HL-60 (cell line): ENCODE measurements around the gene ZNF462.

Source experiments
- DNase-seq, 2 experiments: peaks; one replicate each; pipeline ENCODE4 v3.0.0-alpha.2; 2010 to 2020; ENCODE audit warnings: low read depth in 1 of 2, low spot score in 1 of 2
- H3K27ac ChIP-seq: fragments of 250-450 bp; sonication (Bioruptor Pico); replicated peaks from 2 replicates; pipeline ENCODE4 v1.5.1; 2020; ENCODE audit warnings: mild to moderate bottlenecking, moderate library complexity
- H3K27me3 ChIP-seq: fragments of 250-450 bp; sonication (Bioruptor Pico); 2 replicates; pipeline ENCODE4 v1.5.1; 2021; ENCODE audit warnings: mild to moderate bottlenecking, moderate library complexity; ENCODE audit not compliant: insufficient read depth, poor library complexity, severe bottlenecking
- H3K4me3 ChIP-seq: replicated peaks from 2 replicates; pipeline ENCODE4 v1.5.1; 2011; ENCODE audit warnings: mild to moderate bottlenecking, control low read depth, low read length; ENCODE audit not compliant: insufficient read depth
- CTCF ChIP-seq: IDR thresholded peaks from one replicate; pipeline ENCODE4 v1.5.1; 2011; ENCODE audit warnings: low read length, control low read depth, inconsistent platforms; ENCODE audit not compliant: insufficient read depth
- GABPA ChIP-seq: IDR thresholded peaks from 2 replicates; pipeline ENCODE4 v1.6.1; 2012; ENCODE audit warnings: low read depth
- POLR2AphosphoS5 ChIP-seq: IDR thresholded peaks from 2 replicates; pipeline ENCODE4 v1.6.1; 2012; ENCODE audit warnings: low read depth
- SPI1 ChIP-seq: IDR thresholded peaks from 2 replicates; pipeline ENCODE4 v1.6.1; 2012; ENCODE audit warnings: low read depth, mild to moderate bottlenecking, borderline replicate concordance
- TF ChIP-seq, protein P1 (sequence below): IDR thresholded peaks from 2 replicates; pipeline ENCODE4 v1.6.1; 2012; ENCODE audit warnings: low read depth; ENCODE audit not compliant: insufficient replicate concordance

ZNF462 gene

GRCh38 chr9:106954558-106954957 lies 91.6 kb downstream of the ZNF462 start:
- Histone ChIP-seq H3K27ac (no peak overlapping the region), H3K27me3 (no peaks in the 10 kb centered on the region), H3K4me3 (no peak overlapping the region)
- TF ChIP-seq, protein P1, sequence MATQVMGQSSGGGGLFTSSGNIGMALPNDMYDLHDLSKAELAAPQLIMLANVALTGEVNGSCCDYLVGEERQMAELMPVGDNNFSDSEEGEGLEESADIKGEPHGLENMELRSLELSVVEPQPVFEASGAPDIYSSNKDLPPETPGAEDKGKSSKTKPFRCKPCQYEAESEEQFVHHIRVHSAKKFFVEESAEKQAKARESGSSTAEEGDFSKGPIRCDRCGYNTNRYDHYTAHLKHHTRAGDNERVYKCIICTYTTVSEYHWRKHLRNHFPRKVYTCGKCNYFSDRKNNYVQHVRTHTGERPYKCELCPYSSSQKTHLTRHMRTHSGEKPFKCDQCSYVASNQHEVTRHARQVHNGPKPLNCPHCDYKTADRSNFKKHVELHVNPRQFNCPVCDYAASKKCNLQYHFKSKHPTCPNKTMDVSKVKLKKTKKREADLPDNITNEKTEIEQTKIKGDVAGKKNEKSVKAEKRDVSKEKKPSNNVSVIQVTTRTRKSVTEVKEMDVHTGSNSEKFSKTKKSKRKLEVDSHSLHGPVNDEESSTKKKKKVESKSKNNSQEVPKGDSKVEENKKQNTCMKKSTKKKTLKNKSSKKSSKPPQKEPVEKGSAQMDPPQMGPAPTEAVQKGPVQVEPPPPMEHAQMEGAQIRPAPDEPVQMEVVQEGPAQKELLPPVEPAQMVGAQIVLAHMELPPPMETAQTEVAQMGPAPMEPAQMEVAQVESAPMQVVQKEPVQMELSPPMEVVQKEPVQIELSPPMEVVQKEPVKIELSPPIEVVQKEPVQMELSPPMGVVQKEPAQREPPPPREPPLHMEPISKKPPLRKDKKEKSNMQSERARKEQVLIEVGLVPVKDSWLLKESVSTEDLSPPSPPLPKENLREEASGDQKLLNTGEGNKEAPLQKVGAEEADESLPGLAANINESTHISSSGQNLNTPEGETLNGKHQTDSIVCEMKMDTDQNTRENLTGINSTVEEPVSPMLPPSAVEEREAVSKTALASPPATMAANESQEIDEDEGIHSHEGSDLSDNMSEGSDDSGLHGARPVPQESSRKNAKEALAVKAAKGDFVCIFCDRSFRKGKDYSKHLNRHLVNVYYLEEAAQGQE, result no peak
- TF ChIP-seq SPI1 (no peak), POLR2AphosphoS5 (no peak), CTCF (no peak), GABPA (no peak)
- no peak for DNase-seq

DNA sequence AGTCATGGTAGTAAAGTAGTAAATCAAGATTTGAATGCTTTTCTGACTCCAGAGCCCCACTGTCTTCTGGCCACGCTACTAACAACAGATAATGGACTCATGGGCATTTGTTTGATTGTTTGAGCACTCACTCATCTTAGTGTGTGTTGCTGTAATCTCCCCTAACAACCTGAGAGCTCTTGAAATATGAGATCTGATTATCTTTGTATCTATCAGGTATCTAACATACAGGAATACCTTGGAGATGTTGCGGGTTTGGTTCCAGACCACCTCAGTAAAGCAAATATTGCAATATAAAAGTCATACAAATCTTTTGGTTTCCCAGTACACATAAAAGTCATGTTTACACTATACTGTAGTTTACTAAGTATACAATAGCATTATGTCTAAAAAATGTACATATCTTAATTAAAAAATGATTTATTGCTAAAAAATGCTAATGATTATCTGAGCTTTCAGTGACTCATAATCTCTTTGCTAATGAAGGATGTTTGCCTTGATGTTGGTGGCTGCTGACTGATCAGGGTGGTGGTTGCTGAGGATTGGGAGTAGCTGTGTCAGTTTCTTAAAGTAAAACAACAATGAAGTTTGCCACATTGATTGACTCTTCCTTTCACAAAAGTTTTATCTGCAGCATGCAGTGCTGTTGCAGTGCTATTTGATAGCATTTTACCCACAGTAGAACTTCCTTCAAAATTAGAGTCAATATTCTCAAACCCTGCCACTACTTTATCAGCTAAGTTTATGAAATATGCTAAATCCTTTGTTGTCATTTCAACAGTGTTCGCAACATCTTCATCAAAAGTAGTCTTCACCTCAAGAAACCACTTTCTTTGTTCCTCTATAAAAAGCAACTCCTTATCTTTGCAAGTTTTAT lies 92.2 kb downstream of the ZNF462 start:
- no peak for DNase-seq
- Histone ChIP-seq H3K27me3 (no peaks in the 10 kb centered on the region), H3K4me3 (no peak overlapping the region), H3K27ac (no peak overlapping the region)
- no peak for TF ChIP-seq CTCF
- TF ChIP-seq GABPA, result no peak
- TF ChIP-seq, protein P1, result no peak
- no peak for TF ChIP-seq POLR2AphosphoS5
- TF ChIP-seq SPI1, result no peak

- H3K27ac ChIP-seq, result no peak overlapping the region
- no peak for DNase-seq
- H3K27me3 ChIP-seq, result no peaks in the 10 kb centered on the region
- TF ChIP-seq, protein P1, result no peak
- TF ChIP-seq POLR2AphosphoS5 (no peak), SPI1 (no peak), CTCF (no peak)
- H3K4me3 ChIP-seq, result no peak overlapping the region
These were observed 94.0 kb downstream of the ZNF462 start for GRCh38 chr9:106956971-106957370.
